DOHH2 (cell line): ENCODE results near the gene ADARB1.

Experiments used
- H3F3A ChIP-seq: fragments of 200-600 bp; sonication (generic), shearing (Covaris generic); 2 replicates; pipeline ENCODE4 v1.6.0; 2016; ENCODE audit warnings: antibody characterized with exemption, mild to moderate bottlenecking; ENCODE audit not compliant: control insufficient read depth, insufficient read depth
- H3K27ac ChIP-seq: fragments of 200-600 bp; sonication (generic); 2 replicates; pipeline ENCODE4 v1.5.1; 2014; ENCODE audit warnings: low read depth, mild to moderate bottlenecking, low read length, moderate library complexity
- H3K27me3 ChIP-seq: fragments of 200-600 bp; sonication (generic); 2 replicates; pipeline ENCODE4 v1.6.1; 2014; ENCODE audit warnings: mild to moderate bottlenecking, low read length, mixed read lengths; ENCODE audit not compliant: control insufficient read depth
- H3K36me3 ChIP-seq: fragments of 200-600 bp; sonication (generic); 2 replicates; pipeline ENCODE4 v1.6.1; 2014; ENCODE audit warnings: mild to moderate bottlenecking, low read length, moderate library complexity, mixed read lengths; ENCODE audit not compliant: control insufficient read depth
- H3K4me1 ChIP-seq: fragments of 200-600 bp; sonication (generic); 2 replicates; pipeline ENCODE4 v1.6.1; 2014; ENCODE audit warnings: mild to moderate bottlenecking, low read length, mixed read lengths; ENCODE audit not compliant: control insufficient read depth
- H3K4me2 ChIP-seq: fragments of 200-600 bp; sonication (generic); 2 replicates; pipeline ENCODE4 v1.6.0; 2014; ENCODE audit warnings: mild to moderate bottlenecking, low read length, moderate library complexity
- H3K4me3 ChIP-seq: fragments of 200-600 bp; sonication (generic); 2 replicates; pipeline ENCODE4 v1.5.1; 2014; ENCODE audit warnings: mild to moderate bottlenecking, low read length, mixed read lengths
- H3K79me2 ChIP-seq: fragments of 200-600 bp; sonication (generic); 2 replicates; pipeline ENCODE4 v1.6.1; 2014; ENCODE audit warnings: mild to moderate bottlenecking, low read length, mixed read lengths; ENCODE audit not compliant: control insufficient read depth
- H3K9me2 ChIP-seq: fragments of 200-600 bp; sonication (generic); replicated peaks from 2 replicates; pipeline ENCODE4 v1.6.1; 2014; ENCODE audit warnings: mild to moderate bottlenecking, low read length, mixed read lengths; ENCODE audit not compliant: control insufficient read depth
- H3K9me3 ChIP-seq: fragments of 200-600 bp; sonication (generic); 2 replicates; pipeline ENCODE4 v1.6.1; 2014; ENCODE audit warnings: antibody characterized with exemption, low read length, mixed read lengths; ENCODE audit not compliant: control insufficient read depth, insufficient read depth
- H4K20me1 ChIP-seq: fragments of 200-600 bp; sonication (generic); 2 replicates; pipeline ENCODE4 v1.6.0; 2014; ENCODE audit warnings: low read depth, mild to moderate bottlenecking, antibody characterized with exemption, low read length, moderate library complexity; ENCODE audit not compliant: control insufficient read depth, insufficient read depth
- CTCF ChIP-seq: fragments of 200-600 bp; sonication (generic); IDR thresholded peaks from one replicate; pipeline ENCODE4 v1.5.1; 2014; ENCODE audit warnings: antibody characterized with exemption, mild to moderate bottlenecking, low read depth, low read length; ENCODE audit not compliant: poor library complexity, severe bottlenecking
- EZH2phosphoT487 ChIP-seq: fragments of 200-600 bp; sonication (generic); IDR thresholded peaks from 2 replicates; pipeline ENCODE4 v1.6.1; 2017; ENCODE audit warnings: borderline replicate concordance, mild to moderate bottlenecking, antibody characterized with exemption, low read length, moderate library complexity, mixed read lengths

Gene ADARB1

GRCh38 chr21:45087022-45087823, 12.8 kb downstream of the ADARB1 start:
- Histone ChIP-seq H3K4me1 (peaks cover 11% of the 10 kb centered on the region), H3F3A (no peaks in the 10 kb centered on the region), H3K9me2 (no peaks in the 10 kb centered on the region), H3K36me3 (no peaks in the 10 kb centered on the region), H3K27ac (no peak overlapping the region), H3K4me3 (no peak overlapping the region), H3K27me3 (peaks cover 84% of the 10 kb centered on the region), H3K79me2 (no peaks in the 10 kb centered on the region), H3K4me2 (no peak overlapping the region), H4K20me1 (peaks cover 4% of the 10 kb centered on the region; the same call in 1 of the 2 replicates), H3K9me3 (no peaks in the 10 kb centered on the region)
- no peak for TF ChIP-seq EZH2phosphoT487
- TF ChIP-seq CTCF = no peak

GRCh38 chr21:45088116-45088515, 13.7 kb downstream of the ADARB1 start:
- Histone ChIP-seq H3K4me2 (no peak overlapping the region), H3K4me3 (no peak overlapping the region), H4K20me1 (peaks cover 4% of the 10 kb centered on the region; the same call in 1 of the 2 replicates), H3K79me2 (no peaks in the 10 kb centered on the region), H3F3A (no peaks in the 10 kb centered on the region), H3K9me2 (no peaks in the 10 kb centered on the region), H3K4me1 (peaks cover 14% of the 10 kb centered on the region), H3K27ac (no peak overlapping the region), H3K9me3 (no peaks in the 10 kb centered on the region), H3K36me3 (no peaks in the 10 kb centered on the region), H3K27me3 (peaks cover 80% of the 10 kb centered on the region)
- TF ChIP-seq EZH2phosphoT487 = no peak
- TF ChIP-seq CTCF = no peak

GRCh38 chr21:45088729-45089128, 14.3 kb downstream of the ADARB1 start:
- no peaks in the 10 kb centered on the region for H3K79me2 ChIP-seq
- no peaks in the 10 kb centered on the region for H3K9me3 ChIP-seq
- no peaks in the 10 kb centered on the region for H3K36me3 ChIP-seq
- H3K4me1 ChIP-seq = peaks cover 15% of the 10 kb centered on the region
- no peak overlapping the region for H3K4me2 ChIP-seq
- H4K20me1 ChIP-seq = peaks cover 8% of the 10 kb centered on the region; the same call in 1 of the 2 replicates
- H3F3A ChIP-seq = no peaks in the 10 kb centered on the region
- no peak overlapping the region for H3K27ac ChIP-seq
- peaks cover 83% of the 10 kb centered on the region for H3K27me3 ChIP-seq
- no peak overlapping the region for H3K4me3 ChIP-seq
- H3K9me2 ChIP-seq = no peaks in the 10 kb centered on the region
- TF ChIP-seq EZH2phosphoT487 (no peak), CTCF (no peak)
